ENCODE results near the gene HOATZ.

- TF ChIP-seq CTCF (IDR thresholded peaks at IDR 0.05 in 2 of 3, conservative IDR thresholded peaks at IDR 0.05 in 1 of 3; ENCODE audit: borderline replicate concordance in 1 of 3, insufficient read depth in 1 of 3, low read depth in 2 of 3, low read length in 2 of 3) (no peak), EZH2 (IDR thresholded peaks at IDR 0.05) (no peak), POLR2AphosphoS5 (IDR thresholded peaks at IDR 0.05; ENCODE audit: low read depth, low read length) (no peak), MAX (IDR thresholded peaks at IDR 0.05) (no peak), POLR2A (IDR thresholded peaks at IDR 0.05; ENCODE audit: borderline replicate concordance, extremely low read depth, insufficient read depth, insufficient read length) (no peak), RAD21 (IDR thresholded peaks at IDR 0.05; ENCODE audit: low read depth) (no peak), YY1 (IDR thresholded peaks at IDR 0.05; ENCODE audit: extremely low read depth, insufficient replicate concordance, low read depth, low read length) (no peak), CEBPB (IDR thresholded peaks at IDR 0.05; ENCODE audit: low read depth) (no peak)
Measured at GRCh38 chr11:111538407-111539114, 24.0 kb downstream of the HOATZ start.
